Peyer's patch (tissue), 4 donors: ENCODE measurements around the gene BEND7.

Experiments used
- POLR2A ChIP-seq, 2 donors: fragments of 450-650 bp; IDR thresholded peaks; one replicate each; pipeline ENCODE4 v1.5.1; 2017; ENCODE audit warnings: antibody characterized with exemption in 2 of 2, mild to moderate bottlenecking in 2 of 2, moderate library complexity in 2 of 2
- TF ChIP-seq, protein P1 (sequence below), 6 experiments: fragments of 450-650 bp in 4 of 6; fragments of 200-600 bp in 2 of 6; sonication (generic) in 1 of 6; IDR thresholded peaks; one replicate each; pipeline ENCODE4 v1.5.1; 2017 to 2019; ENCODE audit warnings: antibody characterized with exemption in 6 of 6, mild to moderate bottlenecking in 3 of 6, moderate library complexity in 1 of 6

GRCh38 chr10:13470270-13470669, 58.5 kb downstream of the BEND7 start:
- no peak for TF ChIP-seq POLR2A (IDR thresholded peaks at IDR 0.05)
- TF ChIP-seq, protein P1, sequence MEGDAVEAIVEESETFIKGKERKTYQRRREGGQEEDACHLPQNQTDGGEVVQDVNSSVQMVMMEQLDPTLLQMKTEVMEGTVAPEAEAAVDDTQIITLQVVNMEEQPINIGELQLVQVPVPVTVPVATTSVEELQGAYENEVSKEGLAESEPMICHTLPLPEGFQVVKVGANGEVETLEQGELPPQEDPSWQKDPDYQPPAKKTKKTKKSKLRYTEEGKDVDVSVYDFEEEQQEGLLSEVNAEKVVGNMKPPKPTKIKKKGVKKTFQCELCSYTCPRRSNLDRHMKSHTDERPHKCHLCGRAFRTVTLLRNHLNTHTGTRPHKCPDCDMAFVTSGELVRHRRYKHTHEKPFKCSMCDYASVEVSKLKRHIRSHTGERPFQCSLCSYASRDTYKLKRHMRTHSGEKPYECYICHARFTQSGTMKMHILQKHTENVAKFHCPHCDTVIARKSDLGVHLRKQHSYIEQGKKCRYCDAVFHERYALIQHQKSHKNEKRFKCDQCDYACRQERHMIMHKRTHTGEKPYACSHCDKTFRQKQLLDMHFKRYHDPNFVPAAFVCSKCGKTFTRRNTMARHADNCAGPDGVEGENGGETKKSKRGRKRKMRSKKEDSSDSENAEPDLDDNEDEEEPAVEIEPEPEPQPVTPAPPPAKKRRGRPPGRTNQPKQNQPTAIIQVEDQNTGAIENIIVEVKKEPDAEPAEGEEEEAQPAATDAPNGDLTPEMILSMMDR (IDR thresholded peaks at IDR 0.05) = no peak
